GM12874 (cell line): ENCODE data around the gene ITPR3.

ENCODE experiments used
- TF ChIP-seq, protein P1 (sequence below): IDR thresholded peaks from 2 replicates; pipeline ENCODE4 v1.5.1; 2011; ENCODE audit warnings: low read depth, mild to moderate bottlenecking, control low read depth, low read length, moderate library complexity; ENCODE audit not compliant: insufficient read depth

ITPR3 gene

DNA sequence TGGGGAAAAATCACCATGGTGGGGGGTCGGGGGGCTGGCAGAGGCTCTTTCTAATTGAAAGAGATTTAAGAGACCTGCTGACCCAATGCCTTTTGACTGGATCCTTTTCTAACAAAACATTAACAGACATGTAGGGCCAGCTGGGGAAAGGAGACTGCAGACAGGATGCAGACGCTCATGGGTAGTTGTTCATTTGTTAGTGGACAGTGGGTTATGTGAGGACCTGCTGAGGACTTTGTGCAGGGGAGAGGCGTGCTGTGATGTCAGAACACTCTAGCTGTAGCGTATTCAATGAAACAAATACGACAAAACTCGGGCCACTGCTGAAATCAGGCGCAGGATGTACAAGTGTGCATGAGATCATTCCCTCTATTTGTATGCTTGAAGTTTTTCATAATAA is 124.4 kb downstream of the ITPR3 start:
- TF ChIP-seq, protein P1, sequence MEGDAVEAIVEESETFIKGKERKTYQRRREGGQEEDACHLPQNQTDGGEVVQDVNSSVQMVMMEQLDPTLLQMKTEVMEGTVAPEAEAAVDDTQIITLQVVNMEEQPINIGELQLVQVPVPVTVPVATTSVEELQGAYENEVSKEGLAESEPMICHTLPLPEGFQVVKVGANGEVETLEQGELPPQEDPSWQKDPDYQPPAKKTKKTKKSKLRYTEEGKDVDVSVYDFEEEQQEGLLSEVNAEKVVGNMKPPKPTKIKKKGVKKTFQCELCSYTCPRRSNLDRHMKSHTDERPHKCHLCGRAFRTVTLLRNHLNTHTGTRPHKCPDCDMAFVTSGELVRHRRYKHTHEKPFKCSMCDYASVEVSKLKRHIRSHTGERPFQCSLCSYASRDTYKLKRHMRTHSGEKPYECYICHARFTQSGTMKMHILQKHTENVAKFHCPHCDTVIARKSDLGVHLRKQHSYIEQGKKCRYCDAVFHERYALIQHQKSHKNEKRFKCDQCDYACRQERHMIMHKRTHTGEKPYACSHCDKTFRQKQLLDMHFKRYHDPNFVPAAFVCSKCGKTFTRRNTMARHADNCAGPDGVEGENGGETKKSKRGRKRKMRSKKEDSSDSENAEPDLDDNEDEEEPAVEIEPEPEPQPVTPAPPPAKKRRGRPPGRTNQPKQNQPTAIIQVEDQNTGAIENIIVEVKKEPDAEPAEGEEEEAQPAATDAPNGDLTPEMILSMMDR, result no peak
